Peyer's patch (tissue), 4 donors: ENCODE data around the gene CYP27B1.

Experiments
- CTCF ChIP-seq, 6 experiments: fragments of 450-650 bp in 4 of 6; fragments of 200-600 bp in 2 of 6; sonication (generic) in 1 of 6; IDR thresholded peaks; one replicate each; pipeline ENCODE4 v1.5.1; 2017 to 2019; ENCODE audit warnings: antibody characterized with exemption in 6 of 6, mild to moderate bottlenecking in 3 of 6, moderate library complexity in 1 of 6
- POLR2A ChIP-seq, 2 donors: fragments of 450-650 bp; IDR thresholded peaks; one replicate each; pipeline ENCODE4 v1.5.1; 2017; ENCODE audit warnings: antibody characterized with exemption in 2 of 2, mild to moderate bottlenecking in 2 of 2, moderate library complexity in 2 of 2

GRCh38 chr12:57815177-57816000 is 48.5 kb upstream of the CYP27B1 start:
- TF ChIP-seq CTCF (IDR thresholded peaks at IDR 0.05), result no peak
- no peak for TF ChIP-seq POLR2A (IDR thresholded peaks at IDR 0.05)
